ENCODE results near the gene SEZ6.

DNA sequence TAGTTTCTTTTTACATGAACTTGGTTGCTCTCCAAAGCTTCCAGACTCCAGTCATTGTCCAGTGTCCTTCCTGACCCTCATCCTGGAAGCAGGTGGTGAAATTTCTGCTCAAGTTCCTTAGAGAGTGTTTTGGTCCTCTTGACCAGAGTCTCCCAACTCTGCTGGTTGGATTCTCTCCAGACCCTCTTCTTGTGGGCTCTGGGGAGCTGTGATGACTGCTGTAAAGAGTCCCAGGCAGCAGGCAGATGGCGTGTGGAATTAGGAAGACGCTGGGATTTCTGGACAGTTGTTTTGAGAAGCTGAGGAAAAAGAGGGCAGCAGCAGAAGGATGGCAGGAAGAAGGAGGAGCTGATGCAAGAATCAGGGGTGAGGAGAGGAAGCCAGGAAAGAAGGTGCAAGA lies 1.6 kb upstream of the SEZ6 start:
- no peak for TF ChIP-seq CTCF (IDR thresholded peaks at IDR 0.05)
- no peak for TF ChIP-seq EP300 (IDR thresholded peaks at IDR 0.05)
- TF ChIP-seq POLR2AphosphoS5 (IDR thresholded peaks at IDR 0.05), result no peak
- TF ChIP-seq POLR2A (IDR thresholded peaks at IDR 0.05), result no peak
